ENCODE data around the gene ZNF491.
"Not testable (repeated sequence)": the region's sequence is repeated elsewhere in the genome, so short reads cannot be mapped to it uniquely, and the experiment has no call there.

The ZNF491 gene

DNA sequence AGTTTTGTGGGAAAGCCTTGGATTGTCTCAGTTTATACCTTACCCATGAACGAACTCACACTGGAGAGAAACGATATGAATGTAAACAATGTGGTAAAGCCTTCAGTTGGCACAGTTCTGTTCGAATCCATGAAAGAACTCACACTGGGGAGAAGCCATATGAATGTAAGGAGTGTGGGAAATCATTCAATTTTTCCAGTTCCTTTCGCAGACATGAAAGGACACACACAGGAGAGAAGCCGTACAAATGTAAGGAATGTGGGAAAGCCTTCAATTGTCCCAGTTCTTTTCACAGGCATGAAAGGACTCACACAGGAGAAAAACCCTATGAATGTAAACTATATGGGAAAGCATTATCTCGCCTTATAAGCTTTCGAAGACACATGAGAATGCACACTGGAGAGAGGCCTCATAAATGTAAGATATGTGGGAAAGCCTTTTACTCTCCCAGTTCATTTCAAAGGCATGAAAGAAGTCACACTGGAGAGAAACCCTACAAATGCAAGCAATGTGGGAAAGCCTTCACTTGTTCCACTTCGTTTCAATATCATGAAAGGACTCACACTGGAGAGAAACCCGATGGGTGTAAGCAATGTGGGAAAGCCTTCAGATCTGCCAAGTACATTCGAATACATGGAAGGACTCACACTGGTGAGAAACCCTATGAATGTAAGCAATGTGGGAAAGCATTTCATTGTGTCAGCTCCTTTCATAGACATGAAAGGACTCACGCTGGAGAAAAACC lies 8.2 kb downstream of the ZNF491 start:
- no peak for DNase-seq (ENCODE audit: low read depth, low spot score)

DNA sequence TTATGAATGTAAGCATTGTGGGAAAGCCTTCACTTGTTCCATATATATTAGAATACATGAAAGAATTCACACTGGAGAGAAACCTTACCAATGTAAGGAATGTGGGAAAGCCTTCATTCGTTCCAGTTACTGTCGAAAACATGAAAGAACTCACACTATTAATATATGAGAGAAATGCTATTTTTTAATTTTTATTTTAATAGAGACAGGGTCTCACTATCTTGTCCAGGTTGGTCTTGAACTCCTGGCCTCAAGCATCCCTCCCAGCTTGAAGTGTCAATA lies 8.7 kb downstream of the ZNF491 start:
- no peak for DNase-seq (ENCODE audit: low read depth, low spot score)

DNA sequence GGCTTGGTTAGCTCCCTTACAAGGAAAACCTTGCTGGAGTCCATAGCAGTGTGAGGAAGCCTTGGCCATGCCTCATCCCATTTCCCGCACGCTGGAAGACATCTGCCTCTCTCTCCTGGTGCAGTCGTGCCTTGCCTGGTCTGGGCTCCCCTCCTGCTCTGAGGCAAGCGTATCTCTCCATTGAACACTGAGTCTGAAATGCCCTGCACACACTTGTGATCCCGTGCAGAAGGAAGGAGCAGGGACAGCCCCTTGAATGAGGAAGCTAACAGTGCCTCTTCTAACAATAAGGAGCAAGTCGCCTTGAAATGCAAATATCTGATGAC lies 15.3 kb downstream of the ZNF491 start:
- no peak for DNase-seq (ENCODE audit: low read depth, low spot score)

DNA sequence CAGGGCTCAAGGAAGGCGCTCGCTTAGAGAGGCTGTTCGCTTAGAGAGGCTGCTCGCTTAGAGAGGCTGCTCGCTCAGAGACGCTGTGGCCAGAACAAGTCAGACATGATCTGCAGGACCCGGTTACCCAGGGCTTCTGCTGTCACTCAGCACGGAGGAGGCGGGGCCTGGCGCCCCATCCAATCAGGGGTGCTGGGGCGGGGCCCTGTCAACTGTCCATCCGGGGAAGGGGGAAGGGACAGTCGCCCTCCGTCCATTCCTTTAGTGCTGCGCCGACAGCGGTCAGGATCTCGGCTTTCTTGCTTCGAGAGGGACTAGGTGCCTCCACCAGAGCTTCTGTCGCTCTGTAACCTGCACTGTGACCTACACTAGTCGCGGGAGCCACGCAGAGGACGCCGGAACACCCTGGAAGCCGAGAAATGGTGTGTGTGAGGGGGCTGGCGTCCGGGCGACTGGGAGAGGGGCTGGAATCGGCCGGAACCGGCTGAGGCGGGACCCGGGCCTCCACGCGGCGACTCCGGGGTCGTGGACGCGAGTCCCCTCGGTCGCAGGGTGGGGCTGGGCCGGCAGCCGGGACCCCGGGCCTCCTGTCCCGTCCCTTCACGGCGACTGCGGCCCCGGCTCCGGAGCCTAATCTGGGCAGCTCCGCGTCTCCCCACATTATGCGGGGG lies 15.8 kb downstream of the ZNF491 start, which contains the start of gene ZNF440:
TSS of gene ZNF440 (plus strand) at position 245 of the 671 bp plus-strand sequence. CDS start at position 420, 175 bp downstream.
- peak; percentile 66 for DNase-seq (ENCODE audit: low read depth, low spot score)

DNA sequence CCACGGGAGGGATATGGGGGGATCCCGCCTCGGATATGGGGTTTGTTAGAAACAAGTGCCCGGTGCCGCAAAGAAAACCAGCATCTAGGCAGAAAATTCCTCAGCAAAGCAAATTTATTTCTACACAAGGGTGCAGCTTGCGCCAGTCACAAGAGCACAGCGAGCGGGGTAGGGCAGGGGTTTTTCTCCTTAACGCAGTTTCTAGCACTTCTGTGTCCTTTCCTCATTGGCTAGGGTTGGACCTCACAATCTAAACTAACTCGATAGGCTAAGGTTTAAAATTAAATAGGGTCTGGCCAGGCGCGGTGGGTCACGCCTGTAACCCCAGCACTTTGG lies 16.3 kb downstream of the ZNF491 start:
- DNase-seq (ENCODE audit: low read depth, low spot score): no peak

DNA sequence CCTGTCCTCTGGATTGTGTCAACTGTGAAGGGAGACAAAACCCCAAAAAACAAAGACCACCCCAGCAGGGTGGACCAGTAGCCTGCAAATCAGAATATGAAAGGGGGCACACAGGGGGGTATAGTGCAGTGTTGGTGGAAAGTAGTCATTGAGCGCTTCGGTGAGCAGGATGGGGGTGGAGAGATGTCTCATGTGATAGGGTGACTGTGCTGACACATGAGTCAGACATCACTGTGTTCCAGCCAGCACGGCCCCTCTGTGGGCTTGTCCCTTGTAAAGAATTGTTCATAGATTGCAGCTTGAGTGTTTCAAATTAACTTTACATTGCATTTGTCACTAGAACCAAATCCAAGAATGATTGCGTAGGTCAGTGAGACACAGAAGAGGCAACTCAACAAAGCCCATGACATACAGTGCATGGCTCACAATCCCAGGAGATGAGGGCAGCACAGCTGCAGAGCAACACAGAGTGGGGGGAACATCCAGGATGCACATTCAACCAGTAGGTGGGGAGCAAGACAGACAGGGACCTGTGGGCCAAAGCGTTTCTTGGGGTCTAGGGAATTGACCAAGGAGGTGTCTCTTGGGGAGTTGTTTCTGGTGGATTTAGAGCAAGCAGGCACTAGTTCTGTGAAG lies 23.3 kb downstream of the ZNF491 start:
- no peak for DNase-seq (ENCODE audit: low read depth, low spot score)

DNA sequence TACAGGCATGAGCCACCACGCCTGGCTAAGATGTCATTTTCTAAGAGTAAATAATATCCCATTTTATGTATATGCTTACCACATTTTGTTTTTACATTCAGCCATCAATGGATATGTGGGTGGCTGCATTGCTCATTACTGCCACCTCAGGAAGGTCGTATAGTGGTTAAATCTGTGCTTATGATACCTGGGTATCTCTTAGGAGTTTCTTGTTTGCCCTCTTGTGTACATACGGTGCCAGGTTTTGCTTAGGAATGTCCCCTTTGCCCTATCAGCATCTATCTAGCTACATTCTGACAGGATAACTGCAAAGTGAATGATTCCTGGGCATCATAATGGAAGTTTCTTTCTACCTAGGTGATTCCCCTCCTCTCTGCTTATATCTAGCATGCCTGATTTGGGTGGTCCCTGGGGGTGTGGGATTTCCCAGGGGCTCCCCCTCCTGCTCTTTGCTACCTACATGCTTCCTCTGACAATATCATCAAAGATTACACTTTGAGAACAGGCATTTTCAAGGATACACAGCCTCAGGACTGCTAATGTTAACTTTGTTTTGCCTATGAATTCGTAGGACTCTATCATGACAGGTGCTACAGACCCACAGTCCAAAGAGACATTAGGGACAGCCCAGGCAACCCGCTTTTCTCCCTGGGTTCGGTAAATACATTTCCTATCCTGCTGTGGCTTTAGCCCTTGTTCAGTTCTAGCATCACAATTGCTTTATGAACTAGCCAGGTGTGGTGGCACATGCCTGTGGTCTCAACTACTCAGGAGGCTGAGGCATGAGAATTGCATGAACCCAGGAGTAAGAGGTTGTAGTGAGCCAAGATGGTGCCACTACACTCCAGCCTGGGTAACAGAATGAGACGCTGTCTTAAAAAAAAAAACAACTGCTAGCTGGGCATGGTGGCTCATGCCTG lies 30.9 kb downstream of the ZNF491 start:
- DNase-seq (ENCODE audit: low read depth, low spot score): not testable (repeated sequence)

DNA sequence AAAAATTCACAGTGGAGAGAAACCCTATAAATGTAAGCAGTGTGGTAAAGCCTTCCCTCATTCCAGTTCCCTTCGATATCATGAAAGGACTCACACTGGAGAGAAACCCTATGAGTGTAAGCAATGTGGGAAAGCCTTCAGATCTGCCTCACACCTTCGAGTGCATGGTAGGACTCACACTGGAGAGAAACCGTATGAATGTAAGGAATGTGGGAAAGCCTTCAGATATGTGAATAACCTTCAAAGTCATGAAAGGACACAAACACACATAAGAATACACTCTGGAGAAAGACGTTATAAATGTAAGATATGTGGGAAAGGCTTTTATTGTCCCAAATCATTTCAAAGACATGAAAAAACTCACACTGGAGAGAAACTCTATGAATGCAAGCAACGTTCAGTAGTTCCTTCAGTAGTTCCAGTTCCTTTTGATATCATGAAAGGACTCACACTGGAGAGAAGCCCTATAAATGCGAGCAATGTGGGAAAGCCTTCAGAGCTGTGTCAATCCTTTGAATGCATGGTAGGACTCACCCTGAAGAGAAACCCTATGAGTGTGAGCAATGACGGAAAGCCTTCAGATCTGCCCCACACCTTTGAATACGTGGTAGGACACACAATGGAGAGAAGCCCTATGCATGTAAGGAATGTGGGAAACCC lies 34.1 kb downstream of the ZNF491 start:
- DNase-seq (ENCODE audit: low read depth, low spot score): no peak

DNA sequence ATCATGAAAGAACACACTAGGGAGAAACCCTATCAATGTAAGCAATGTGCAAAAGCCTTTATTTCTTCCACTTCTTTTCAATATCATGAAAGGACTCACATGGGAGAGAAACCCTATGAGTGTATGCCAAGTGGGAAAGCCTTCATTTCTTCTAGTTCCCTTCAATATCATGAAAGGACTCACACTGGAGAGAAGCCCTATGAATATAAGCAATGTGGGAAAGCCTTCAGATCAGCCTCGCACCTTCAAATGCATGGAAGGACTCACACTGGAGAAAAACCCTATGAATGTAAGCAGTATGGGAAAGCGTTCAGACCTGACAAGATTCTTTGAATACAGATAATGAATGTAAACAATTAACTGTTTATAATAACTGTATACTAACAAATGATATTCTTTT lies 35.2 kb downstream of the ZNF491 start:
- no peak for DNase-seq (ENCODE audit: low read depth, low spot score)

DNA sequence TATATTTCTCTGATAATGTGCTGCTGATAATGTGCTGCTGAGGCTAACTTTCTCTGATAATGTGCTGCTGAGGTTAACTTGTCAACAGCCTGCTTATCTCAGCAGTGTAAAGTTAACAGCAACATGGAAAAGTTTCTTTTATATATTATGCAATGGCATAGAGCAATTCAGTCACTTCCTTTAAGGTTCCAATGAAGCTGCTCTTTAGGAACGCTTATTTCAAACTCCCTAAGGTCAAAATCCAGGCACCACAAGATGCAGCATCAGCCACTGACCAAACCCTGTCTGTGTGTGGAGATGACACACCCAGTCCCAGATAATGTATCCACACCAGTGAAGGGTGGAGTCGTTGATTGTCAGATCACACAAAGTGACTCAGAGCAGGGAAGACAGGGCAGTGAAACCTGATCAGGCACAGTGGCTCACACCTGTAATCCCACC lies 37.3 kb downstream of the ZNF491 start:
- DNase-seq (ENCODE audit: low read depth, low spot score): not testable (repeated sequence)

DNA sequence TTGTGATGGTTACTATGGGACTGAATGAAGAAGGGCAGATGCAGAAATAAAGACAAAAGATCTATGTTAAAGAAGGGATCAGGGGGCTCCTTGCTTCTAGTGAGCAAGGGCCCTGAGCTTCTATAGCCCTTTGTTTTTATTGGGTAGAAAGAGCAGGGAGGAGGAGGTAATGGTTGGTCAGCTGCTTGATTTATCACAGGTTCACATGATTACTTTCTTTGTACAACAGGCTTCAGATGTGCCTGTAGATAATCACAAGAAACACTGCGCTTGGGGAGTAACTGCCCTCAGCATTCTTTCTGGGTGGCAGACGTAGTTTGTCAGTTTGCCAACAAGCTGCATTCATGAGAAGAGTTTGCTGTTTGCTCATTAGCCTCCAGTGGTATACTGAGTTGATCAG lies 45.4 kb downstream of the ZNF491 start:
- no peak for DNase-seq (ENCODE audit: low read depth, low spot score)

DNA sequence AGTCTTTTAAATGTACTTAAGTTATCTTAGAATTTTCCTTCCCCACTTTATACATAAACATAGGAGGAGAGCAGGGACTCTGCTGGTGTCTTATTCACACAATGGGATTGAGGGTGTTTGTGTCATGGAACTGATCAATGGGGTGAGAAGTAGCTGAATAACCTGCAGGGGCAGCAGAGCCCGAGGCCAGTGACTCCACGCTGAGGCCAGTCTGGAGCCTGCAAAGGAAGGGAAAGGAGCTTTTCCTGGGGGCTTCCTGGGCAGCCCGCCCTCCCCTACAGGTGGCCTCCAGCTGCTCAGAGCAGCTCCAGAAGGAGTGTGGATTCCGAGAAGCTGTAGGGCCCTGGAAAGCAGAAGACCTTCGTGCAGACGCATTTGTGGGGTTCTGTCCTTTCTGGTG lies 49.3 kb downstream of the ZNF491 start:
- not testable (repeated sequence) for DNase-seq (ENCODE audit: low read depth, low spot score)

DNA sequence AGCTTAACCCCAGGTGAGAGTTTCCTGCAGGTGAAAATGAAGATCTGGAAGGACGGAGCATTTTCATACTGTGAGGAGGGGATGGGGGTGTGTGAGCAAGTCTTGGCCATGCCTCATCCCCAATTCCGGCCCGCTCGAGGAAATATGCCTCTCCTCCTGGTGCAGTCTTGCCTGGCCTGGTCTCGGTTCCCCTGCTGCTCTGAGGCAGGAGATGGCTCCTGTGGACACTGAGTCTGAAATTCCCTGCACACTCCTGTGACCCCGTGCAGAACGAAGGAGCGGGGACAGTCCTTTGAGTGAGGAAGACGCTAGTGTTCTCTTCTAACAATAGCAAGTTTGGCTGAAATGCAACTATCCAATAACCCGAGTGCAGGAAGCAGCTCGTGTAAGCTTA lies 49.9 kb downstream of the ZNF491 start:
- DNase-seq (ENCODE audit: low read depth, low spot score): no peak

DNA sequence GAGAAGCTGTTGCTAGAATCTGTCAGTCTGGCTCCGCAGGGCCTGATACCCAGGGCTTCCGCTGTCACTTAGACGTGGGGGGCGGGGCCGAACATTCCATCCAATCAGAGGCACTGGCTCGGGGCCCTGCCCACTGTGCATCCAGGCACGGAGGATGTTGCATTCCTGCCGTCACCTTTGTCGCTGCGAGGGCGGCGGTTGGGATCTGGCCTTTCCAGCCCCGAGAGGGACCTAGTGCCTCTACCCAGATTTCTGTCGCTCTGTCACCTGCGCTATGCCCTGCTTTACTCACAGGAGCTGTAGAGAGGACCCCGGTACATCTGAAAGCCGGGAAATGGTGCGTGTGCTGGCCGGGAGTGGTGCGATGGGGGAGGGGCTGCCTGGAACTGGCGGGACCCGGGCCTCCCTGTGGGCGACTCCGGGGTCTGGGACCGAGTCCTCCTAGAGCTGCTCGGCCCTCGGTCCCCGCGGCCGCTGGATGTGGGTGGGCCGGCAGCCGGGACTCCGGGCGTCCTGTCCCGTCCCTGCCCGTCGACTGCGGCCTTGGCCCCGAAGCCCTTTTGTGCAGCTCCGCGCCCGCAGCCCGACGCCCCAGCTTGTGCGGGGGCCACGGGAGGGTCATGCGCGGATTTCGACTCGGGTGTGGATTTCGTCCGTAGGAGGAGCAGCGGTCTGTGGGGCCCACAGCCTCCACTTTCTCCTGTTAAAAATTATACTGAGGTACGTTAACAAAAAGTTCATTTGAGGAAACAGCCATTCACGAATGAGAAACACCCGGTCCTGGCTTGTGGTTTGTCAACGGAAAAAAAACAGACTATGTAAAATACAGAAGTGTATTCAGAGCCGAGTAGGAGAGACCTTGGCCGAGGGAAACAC lies 50.5 kb downstream of the ZNF491 start, which contains the start of gene ZNF439:
TSS of gene ZNF439 (plus strand) at position 133 of the 876 bp plus-strand sequence. CDS start at position 275, 142 bp downstream.
- DNase-seq (ENCODE audit: low read depth, low spot score): peak; percentile 64

DNA sequence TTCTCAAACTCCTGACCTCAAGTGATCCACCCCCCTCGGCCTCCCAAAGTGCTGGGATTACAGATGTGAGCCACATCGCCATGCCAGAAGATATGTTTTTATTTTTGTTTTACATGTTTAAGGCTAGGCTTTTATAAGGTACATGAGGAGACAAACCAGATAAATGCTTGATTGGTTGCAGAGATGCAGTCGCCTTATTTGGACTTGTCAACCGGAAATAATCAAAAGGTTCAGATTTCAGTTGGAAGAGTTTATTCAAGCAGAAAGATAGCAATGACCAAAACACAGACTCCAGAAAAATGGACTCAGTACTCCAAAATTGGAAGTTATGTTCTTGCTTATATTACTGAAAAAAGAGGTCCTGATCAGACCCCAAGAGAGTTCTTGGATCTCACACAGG lies 52.0 kb downstream of the ZNF491 start:
- not testable (repeated sequence) for DNase-seq (ENCODE audit: low read depth, low spot score)

DNA sequence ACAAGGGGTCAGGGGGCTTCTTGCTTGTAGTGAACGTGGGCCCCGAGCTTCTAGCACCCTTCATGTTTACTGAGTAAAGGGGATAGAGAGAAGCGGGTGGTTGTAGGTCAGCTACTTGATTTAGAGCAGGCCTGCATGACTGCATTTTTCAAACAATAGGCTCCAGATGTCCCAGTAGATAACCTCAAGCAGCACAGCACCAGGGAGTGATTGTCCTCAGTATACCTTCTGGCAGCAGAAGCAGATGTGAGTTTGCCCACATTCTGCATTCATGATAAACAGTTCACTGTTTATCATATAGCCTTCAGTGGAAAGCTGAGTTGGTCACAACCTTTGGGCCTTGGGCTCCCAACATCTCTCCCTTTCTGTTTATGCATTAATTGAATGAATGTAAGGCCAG lies 55.0 kb downstream of the ZNF491 start:
- no peak for DNase-seq (ENCODE audit: low read depth, low spot score)

DNA sequence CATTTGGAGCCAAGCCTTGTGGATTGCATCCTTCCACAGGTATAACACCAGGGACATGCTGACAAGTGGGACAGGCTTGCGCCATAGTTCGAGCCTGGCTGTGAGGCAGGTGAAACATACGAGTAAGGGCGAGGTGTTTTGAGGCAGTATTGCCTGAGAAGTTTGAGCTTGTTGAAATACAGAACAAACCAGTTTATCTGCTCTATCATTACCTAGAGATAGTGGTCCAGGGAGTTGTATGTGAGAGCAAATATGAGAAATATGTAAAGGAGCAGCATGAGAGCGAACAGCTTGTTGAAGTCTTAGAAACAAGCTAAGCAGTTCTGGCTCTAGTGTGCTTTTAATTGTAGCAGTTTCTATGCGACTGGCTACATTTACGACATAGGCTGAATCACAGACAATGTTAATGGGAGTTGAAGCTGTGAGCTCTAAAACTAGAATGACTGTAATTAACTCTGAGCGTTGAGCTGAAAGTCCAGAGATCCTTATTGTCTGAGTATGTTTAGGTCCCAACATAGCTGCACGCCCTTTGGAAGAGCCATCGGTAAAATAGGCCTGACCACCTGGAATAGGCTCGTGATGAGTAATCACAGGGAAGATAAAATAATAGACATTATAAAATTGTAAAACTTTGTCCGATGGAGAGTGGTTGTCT lies 58.4 kb downstream of the ZNF491 start:
- no peak for DNase-seq (ENCODE audit: low read depth, low spot score)
